HepG2 (cell line): ENCODE results near the gene PIK3C2B. TPM values are rescaled to one million over a fixed set of nuclear protein-coding genes. Genes with fewer than 3 reads are reported as not detected.
A peak's percentile ranks its signal among the peaks of the same experiment; 100 is the strongest.

ENCODE experiments used
- FOXA3 ChIP-seq: IDR thresholded peaks from 2 replicates; pipeline ENCODE4 v1.6.1; 2016; ENCODE audit warnings: missing genetic modification reagents, missing compliant biosample characterization
- GRHL1 ChIP-seq: sonication (generic); formaldehyde crosslinking; conservative IDR thresholded peaks from 2 replicates; pipeline ENCODE4 v1.8.0; 2022; ENCODE audit warnings: missing genetic modification reagents
- IKZF4 ChIP-seq: sonication (generic); formaldehyde crosslinking; IDR thresholded peaks from 2 replicates; pipeline ENCODE4 v1.5.1; 2020; ENCODE audit warnings: borderline replicate concordance, mild to moderate bottlenecking, low read depth, missing genetic modification reagents; ENCODE audit errors: not compliant biosample characterization
- MAFK ChIP-seq, 2 experiments: IDR thresholded peaks in 1 of 2; conservative IDR thresholded peaks in 1 of 2; 2 replicates each; pipeline ENCODE4 v1.6.1; 2011; ENCODE audit warnings: improper control_type of control experiment in 2 of 2, low read length in 2 of 2
- MED13 ChIP-seq: sonication (generic); formaldehyde crosslinking; IDR thresholded peaks from 2 replicates; pipeline ENCODE4 v1.5.0; 2020; ENCODE audit warnings: missing genetic modification reagents
- MED8 ChIP-seq: sonication (generic); formaldehyde crosslinking; IDR thresholded peaks from 2 replicates; pipeline ENCODE4 v1.8.1; 2023; ENCODE audit warnings: mild to moderate bottlenecking, missing genetic modification reagents; ENCODE audit not compliant: insufficient replicate concordance
- MTF2 ChIP-seq: sonication (generic); formaldehyde crosslinking; IDR thresholded peaks from 2 replicates; pipeline ENCODE4 v1.5.0; 2020; ENCODE audit warnings: missing genetic modification reagents, borderline replicate concordance
- NFIC ChIP-seq: IDR thresholded peaks from 2 replicates; pipeline ENCODE4 v1.6.1; 2012; ENCODE audit warnings: mild to moderate bottlenecking, low read length, inconsistent platforms
- RXRA ChIP-seq: sonication (generic); formaldehyde crosslinking; IDR thresholded peaks from 2 replicates; pipeline ENCODE4 v1.5.1; 2020; ENCODE audit warnings: missing genetic modification reagents
- SNAPC5 ChIP-seq: sonication (generic); formaldehyde crosslinking; IDR thresholded peaks from 2 replicates; pipeline ENCODE4 v1.8.1; 2023; ENCODE audit warnings: mild to moderate bottlenecking, missing genetic modification reagents, borderline replicate concordance
- SRSF4 ChIP-seq: fragments of 200-400 bp; formaldehyde crosslinking; IDR thresholded peaks from one replicate; pipeline ENCODE4 v1.6.1; 2018; ENCODE audit warnings: mild to moderate bottlenecking, low read depth, low read length, moderate library complexity; ENCODE audit not compliant: poor library complexity, severe bottlenecking
- THAP11 ChIP-seq: IDR thresholded peaks from 2 replicates; pipeline ENCODE4 v1.6.1; 2016; ENCODE audit warnings: missing biosample characterization, missing genetic modification reagents
- YEATS4 ChIP-seq: sonication (generic); formaldehyde crosslinking; IDR thresholded peaks from 2 replicates; pipeline ENCODE4 v1.4.0; 2020; ENCODE audit warnings: missing genetic modification reagents, borderline replicate concordance
- ZC3H13 ChIP-seq: sonication (generic); formaldehyde crosslinking; IDR thresholded peaks from 2 replicates; pipeline ENCODE4 v1.8.1; 2023; ENCODE audit warnings: mild to moderate bottlenecking, missing genetic modification reagents, moderate library complexity
- ZFP36L1 ChIP-seq: sonication (generic); formaldehyde crosslinking; IDR thresholded peaks from 2 replicates; pipeline ENCODE4 v1.8.0; 2022; ENCODE audit warnings: mild to moderate bottlenecking, missing genetic modification reagents, moderate library complexity
- ZMAT3 ChIP-seq: sonication (generic); formaldehyde crosslinking; conservative IDR thresholded peaks from 2 replicates; pipeline ENCODE4 v1.7.0; 2021; ENCODE audit warnings: missing genetic modification reagents
- ZNF124 ChIP-seq: sonication (generic); formaldehyde crosslinking; IDR thresholded peaks from 2 replicates; pipeline ENCODE4 v1.4.0; 2020; ENCODE audit warnings: missing genetic modification reagents
- ZNF264 ChIP-seq: sonication (generic); formaldehyde crosslinking; IDR thresholded peaks from 2 replicates; pipeline ENCODE4 v1.4.0; 2020; ENCODE audit warnings: missing genetic modification reagents
- ZNF329 ChIP-seq: sonication (generic); formaldehyde crosslinking; IDR thresholded peaks from 2 replicates; pipeline ENCODE4 v1.9.0; 2021; ENCODE audit warnings: low read depth, mild to moderate bottlenecking, missing genetic modification reagents
- ZNF337 ChIP-seq: sonication (generic); formaldehyde crosslinking; IDR thresholded peaks from 2 replicates; pipeline ENCODE4 v1.5.1; 2020; ENCODE audit warnings: missing genetic modification reagents, low read depth, mild to moderate bottlenecking, borderline replicate concordance
- ZNF383 ChIP-seq: sonication (generic); formaldehyde crosslinking; IDR thresholded peaks from 2 replicates; pipeline ENCODE4 v1.4.0; 2020; ENCODE audit warnings: missing genetic modification reagents, mild to moderate bottlenecking, borderline replicate concordance
- polyA plus RNA-seq, 8 experiments: library from polyadenylated mRNA; depleted of rRNA in 3 of 8; stranded (reverse) in 7 of 8; unstranded in 1 of 8; fragments of >200 nt; fragmentation: Illumina TruSeq in 4 of 8; extraction: Trizol in 4 of 8; gene quantifications; 2 replicates each; pipeline versions ENCODE4 v1.2.1 to v1.2.3, GENCODE V29; 2011 to 2016; ENCODE audit warnings: low read depth in 4 of 8, missing spikeins in 1 of 8, mixed read lengths in 1 of 8; ENCODE audit not compliant: insufficient read depth in 1 of 8
- total RNA-seq, 5 experiments: library from RNA; depleted of rRNA; stranded (reverse); fragments of >200 nt; fragmentation: Illumina TruSeq; extraction: Trizol; gene quantifications; 2 replicates each; pipeline ENCODE4 v1.2.3, GENCODE V29; 2016; ENCODE audit warnings: low read depth in 1 of 5
- TF ChIP-seq, protein P1 (sequence below): sonication (generic); formaldehyde crosslinking; IDR thresholded peaks from 2 replicates; pipeline ENCODE4 v1.4.0; 2020; ENCODE audit warnings: mild to moderate bottlenecking, missing genetic modification reagents, borderline replicate concordance

Gene PIK3C2B
- total and polyA plus RNA-seq, 2 of the 13 experiments (the other 11 are each of a cell fraction or from before 2014, with no cell fraction given), result 3.4 to 4.5 TPM

DNA sequence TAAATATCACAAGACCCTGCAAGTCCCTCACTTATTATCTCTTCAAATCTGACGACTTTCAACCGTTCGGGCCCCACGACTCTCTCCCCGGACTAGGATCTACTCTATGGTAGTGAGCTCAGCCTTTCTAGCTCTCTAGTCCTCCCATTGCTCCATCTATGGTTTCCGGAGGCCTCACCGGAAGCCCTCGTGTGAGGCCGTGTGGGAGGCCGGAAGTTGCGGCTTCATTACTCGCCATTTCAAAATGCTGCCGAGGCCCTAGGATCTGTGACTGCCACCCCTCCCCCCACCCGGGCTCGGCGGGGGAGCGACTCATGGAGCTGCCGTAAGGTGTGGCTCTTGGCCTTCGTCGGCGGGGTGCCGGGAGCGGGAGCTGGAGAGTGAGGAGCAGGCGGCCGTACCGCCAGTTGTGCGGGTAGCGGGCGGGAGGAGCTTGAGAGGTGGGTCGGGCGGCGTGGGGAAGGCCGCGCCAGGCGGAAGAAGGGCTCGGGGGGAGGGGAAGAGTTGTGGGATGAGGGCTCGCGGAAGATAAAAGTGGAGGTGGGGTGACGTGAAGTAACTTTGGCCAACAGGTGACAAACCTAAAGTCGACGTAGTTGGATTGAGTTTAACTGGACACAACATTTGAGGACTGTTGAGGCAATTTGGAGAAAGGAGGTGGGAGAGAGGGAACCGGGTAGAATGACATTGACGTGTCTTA lies 21.7 kb upstream of the PIK3C2B start, which contains the start of gene MDM4 (continued):
- TF ChIP-seq, protein P1, sequence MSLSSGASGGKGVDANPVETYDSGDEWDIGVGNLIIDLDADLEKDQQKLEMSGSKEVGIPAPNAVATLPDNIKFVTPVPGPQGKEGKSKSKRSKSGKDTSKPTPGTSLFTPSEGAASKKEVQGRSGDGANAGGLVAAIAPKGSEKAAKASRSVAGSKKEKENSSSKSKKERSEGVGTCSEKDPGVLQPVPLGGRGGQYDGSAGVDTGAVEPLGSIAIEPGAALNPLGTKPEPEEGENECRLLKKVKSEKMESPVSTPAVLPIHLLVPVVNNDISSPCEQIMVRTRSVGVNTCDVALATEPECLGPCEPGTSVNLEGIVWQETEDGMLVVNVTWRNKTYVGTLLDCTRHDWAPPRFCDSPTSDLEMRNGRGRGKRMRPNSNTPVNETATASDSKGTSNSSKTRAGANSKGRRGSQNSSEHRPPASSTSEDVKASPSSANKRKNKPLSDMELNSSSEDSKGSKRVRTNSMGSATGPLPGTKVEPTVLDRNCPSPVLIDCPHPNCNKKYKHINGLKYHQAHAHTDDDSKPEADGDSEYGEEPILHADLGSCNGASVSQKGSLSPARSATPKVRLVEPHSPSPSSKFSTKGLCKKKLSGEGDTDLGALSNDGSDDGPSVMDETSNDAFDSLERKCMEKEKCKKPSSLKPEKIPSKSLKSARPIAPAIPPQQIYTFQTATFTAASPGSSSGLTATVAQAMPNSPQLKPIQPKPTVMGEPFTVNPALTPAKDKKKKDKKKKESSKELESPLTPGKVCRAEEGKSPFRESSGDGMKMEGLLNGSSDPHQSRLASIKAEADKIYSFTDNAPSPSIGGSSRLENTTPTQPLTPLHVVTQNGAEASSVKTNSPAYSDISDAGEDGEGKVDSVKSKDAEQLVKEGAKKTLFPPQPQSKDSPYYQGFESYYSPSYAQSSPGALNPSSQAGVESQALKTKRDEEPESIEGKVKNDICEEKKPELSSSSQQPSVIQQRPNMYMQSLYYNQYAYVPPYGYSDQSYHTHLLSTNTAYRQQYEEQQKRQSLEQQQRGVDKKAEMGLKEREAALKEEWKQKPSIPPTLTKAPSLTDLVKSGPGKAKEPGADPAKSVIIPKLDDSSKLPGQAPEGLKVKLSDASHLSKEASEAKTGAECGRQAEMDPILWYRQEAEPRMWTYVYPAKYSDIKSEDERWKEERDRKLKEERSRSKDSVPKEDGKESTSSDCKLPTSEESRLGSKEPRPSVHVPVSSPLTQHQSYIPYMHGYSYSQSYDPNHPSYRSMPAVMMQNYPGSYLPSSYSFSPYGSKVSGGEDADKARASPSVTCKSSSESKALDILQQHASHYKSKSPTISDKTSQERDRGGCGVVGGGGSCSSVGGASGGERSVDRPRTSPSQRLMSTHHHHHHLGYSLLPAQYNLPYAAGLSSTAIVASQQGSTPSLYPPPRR (CRISPR knock-in tag), result peak; percentile 76; the same call in 1 of the 2 replicates
- TF ChIP-seq NFIC, result no peak
- peak; percentile 56 for TF ChIP-seq FOXA3 (CRISPR knock-in tag)
- no peak for TF ChIP-seq ZNF329 (CRISPR knock-in tag)
- no peak for TF ChIP-seq MAFK (conservative IDR thresholded peaks at IDR 0.05 in 1 of 2, IDR thresholded peaks at IDR 0.05 in 1 of 2; ENCODE audit: low read length in 2 of 2)
- TF ChIP-seq GRHL1 (CRISPR knock-in tag), result no peak
- TF ChIP-seq ZC3H13 (CRISPR knock-in tag), result peak; percentile 83; the same call in 1 of the 2 replicates
- TF ChIP-seq SRSF4, result no peak
- peak; percentile 58; the same call in 1 of the 2 replicates for TF ChIP-seq ZNF124 (CRISPR knock-in tag)
- TF ChIP-seq MTF2, result 0 out of 2 replicates have a peak, but pooled peaks have one; percentile 43
- 0 out of 2 replicates have a peak, but pooled peaks have one; percentile 82 for TF ChIP-seq SNAPC5 (CRISPR knock-in tag)
- TF ChIP-seq RXRA, result peak; percentile 73
- TF ChIP-seq ZNF337 (CRISPR knock-in tag), result peak; percentile 82; the same call in 1 of the 2 replicates
- TF ChIP-seq THAP11 (CRISPR knock-in tag), result peak; percentile 92
- TF ChIP-seq YEATS4 (CRISPR knock-in tag), result peak; percentile 98
- peak; percentile 60 for TF ChIP-seq ZMAT3 (CRISPR knock-in tag)
- TF ChIP-seq MED8, result peak; percentile 90
- peak; percentile 67; the same call in 1 of the 2 replicates for TF ChIP-seq MED13
- TF ChIP-seq ZNF264, result 0 out of 2 replicates have a peak, but pooled peaks have one; percentile 38
- TF ChIP-seq ZFP36L1 (CRISPR knock-in tag), result no peak
- peak; percentile 97; the same call in 1 of the 2 replicates for TF ChIP-seq ZNF383 (CRISPR knock-in tag)
- peak; percentile 96 for TF ChIP-seq IKZF4
